ENCODE data around the gene BRK1. TPM values are rescaled to one million over a fixed set of nuclear protein-coding genes. Genes with fewer than 3 reads are reported as not detected.

BRK1 gene
- total and polyA plus RNA-seq, 2 donors (not counting 1 experiment from before 2014, with no cell fraction given) = 55.0 to 86.3 TPM

- no peaks in the 10 kb centered on the region for H4K20me1 ChIP-seq (ENCODE audit: control insufficient read depth, insufficient read depth, low read length, poor library complexity, severe bottlenecking)
- H3K36me3 ChIP-seq (replicated peaks in 1 of 2; ENCODE audit: control extremely low read depth in 1 of 2, control insufficient read depth in 1 of 2, extremely low read depth in 1 of 2, insufficient read depth in 2 of 2, low read length in 1 of 2) = no peaks in the 10 kb centered on the region
- H3K27me3 ChIP-seq (replicated peaks in 1 of 4; ENCODE audit: control extremely low read depth in 1 of 4, control insufficient read depth in 3 of 4, insufficient read depth in 4 of 4, low read length in 3 of 4) = no peaks in the 10 kb centered on the region
- no peak for TF ChIP-seq EZH2 (IDR thresholded peaks at IDR 0.05; ENCODE audit: borderline replicate concordance, insufficient read depth, low read depth, low read length, poor library complexity, severe bottlenecking)
- TF ChIP-seq CTCF (IDR thresholded peaks at IDR 0.05) = no peak
- no peaks in the 10 kb centered on the region for H3K79me2 ChIP-seq (ENCODE audit: control insufficient read depth, insufficient read depth, low read length)
- no peak overlapping the region for H3K27ac ChIP-seq (ENCODE audit: low read length in 2 of 2)
- ChIA-PET POLR2A (no interaction called here), CTCF (no interaction called here)
- H3K9me3 Mint-ChIP-seq (ENCODE audit: insufficient read depth) = no peaks in the 10 kb centered on the region
- H2AFZ ChIP-seq (ENCODE audit: insufficient read depth, low read depth, low read length, poor library complexity, severe bottlenecking) = no peak overlapping the region
- no peak overlapping the region for H3K4me2 ChIP-seq (replicated peaks; ENCODE audit: low read depth, low read length, poor library complexity, severe bottlenecking)
- no peaks in the 10 kb centered on the region for H3K4me1 Mint-ChIP-seq
- no peak overlapping the region for H3K9ac ChIP-seq (ENCODE audit: low read length)
- intact Hi-C loops (cut with micrococcal nuclease) = no loop called here
- H3K9me3 ChIP-seq (ENCODE audit: control extremely low read depth in 1 of 3, control insufficient read depth in 2 of 3, insufficient read depth in 1 of 3, low read length in 2 of 3) = no peaks in the 10 kb centered on the region
- no peak for DNase-seq
- no peak for ATAC-seq (ENCODE audit: low read depth)
- 83% methylated on average over 1 of the region's 2 CpGs for WGBS (ENCODE audit: insufficient coverage)
- H3K27me3 Mint-ChIP-seq = peaks cover 2% of the 10 kb centered on the region
- H3K4me3 ChIP-seq (ENCODE audit: control extremely low read depth in 1 of 5, extremely low read depth in 1 of 5, insufficient read depth in 1 of 5, low read depth in 2 of 5, low read length in 4 of 5) = no peak overlapping the region
- no peaks in the 10 kb centered on the region for H3K4me1 ChIP-seq (ENCODE audit: control insufficient read depth in 2 of 2, insufficient read depth in 2 of 2, low read length in 2 of 2)
- H3K4me3 Mint-ChIP-seq = no peak overlapping the region
- no peak overlapping the region for H3K27ac Mint-ChIP-seq
Measured at GRCh38 chr3:10106919-10107318, 8.6 kb upstream of the BRK1 start.

- Histone ChIP-seq H3K79me2 (ENCODE audit: control insufficient read depth, insufficient read depth, low read length) (no peaks in the 10 kb centered on the region), H3K36me3 (replicated peaks in 1 of 2; ENCODE audit: control extremely low read depth in 1 of 2, control insufficient read depth in 1 of 2, extremely low read depth in 1 of 2, insufficient read depth in 2 of 2, low read length in 1 of 2) (no peaks in the 10 kb centered on the region), H3K27ac (ENCODE audit: low read length in 2 of 2) (no peak within 1 kb of the TSS), H3K4me2 (replicated peaks; ENCODE audit: low read depth, low read length, poor library complexity, severe bottlenecking) (no peak within 1 kb of the TSS), H2AFZ (ENCODE audit: insufficient read depth, low read depth, low read length, poor library complexity, severe bottlenecking) (no peak within 1 kb of the TSS), H4K20me1 (ENCODE audit: control insufficient read depth, insufficient read depth, low read length, poor library complexity, severe bottlenecking) (no peaks in the 10 kb centered on the region), H3K4me3 (ENCODE audit: control extremely low read depth in 1 of 5, extremely low read depth in 1 of 5, insufficient read depth in 1 of 5, low read depth in 2 of 5, low read length in 4 of 5) (no peak within 1 kb of the TSS), H3K27me3 (replicated peaks in 1 of 4; ENCODE audit: control extremely low read depth in 1 of 4, control insufficient read depth in 3 of 4, insufficient read depth in 4 of 4, low read length in 3 of 4) (no peaks in the 10 kb centered on the region), H3K9ac (ENCODE audit: low read length) (no peak within 1 kb of the TSS), H3K4me1 (ENCODE audit: control insufficient read depth in 2 of 2, insufficient read depth in 2 of 2, low read length in 2 of 2) (no peaks in the 10 kb centered on the region), H3K9me3 (ENCODE audit: control extremely low read depth in 1 of 3, control insufficient read depth in 2 of 3, insufficient read depth in 1 of 3, low read length in 2 of 3) (no peaks in the 10 kb centered on the region)
- no peak for TF ChIP-seq CTCF (IDR thresholded peaks at IDR 0.05)
- TF ChIP-seq EZH2 (IDR thresholded peaks at IDR 0.05; ENCODE audit: borderline replicate concordance, insufficient read depth, low read depth, low read length, poor library complexity, severe bottlenecking) = no peak
- intact Hi-C loops (cut with micrococcal nuclease) = no loop called here
- no peak for ATAC-seq (ENCODE audit: low read depth)
- ChIA-PET CTCF (no interaction called here), POLR2A (no interaction called here)
- no peak within 1 kb of the TSS for H3K27ac Mint-ChIP-seq
- H3K9me3 Mint-ChIP-seq (ENCODE audit: insufficient read depth) = no peaks in the 10 kb centered on the region
- H3K4me1 Mint-ChIP-seq = no peaks in the 10 kb centered on the region
- no peak for DNase-seq
- peaks cover 2% of the 10 kb centered on the region for H3K27me3 Mint-ChIP-seq
- WGBS (ENCODE audit: insufficient coverage) = 90% methylated on average over 26 of the region's 28 CpGs
- no peak within 1 kb of the TSS for H3K4me3 Mint-ChIP-seq
Measured at GRCh38 chr3:10108091-10108490, 7.4 kb upstream of the BRK1 start, which contains the start of gene FANCD2OS. Gene FANCD2OS (minus strand): TSS chr3:10108255. CDS start chr3:10104774, 3,481 bp downstream.
